GM21367 (cell line): ENCODE results near the gene NPPB.
"Not testable (repeated sequence)": the region's sequence is repeated elsewhere in the genome, so short reads cannot be mapped to it uniquely, and the experiment has no call there.

Experiments
- ATAC-seq: cut with Tn5 transposase; IDR thresholded peaks from one replicate; pipeline ENCODE4 v1.9.1; 2021; ENCODE audit not compliant: unreplicated experiment

The NPPB gene

GRCh38 chr1:11858613-11858967 lies at the start of gene NPPB:
NPPB (minus strand) TSS chr1:11858945; CDS start chr1:11858833, 112 bp downstream.
- ATAC-seq, result no peak

DNA sequence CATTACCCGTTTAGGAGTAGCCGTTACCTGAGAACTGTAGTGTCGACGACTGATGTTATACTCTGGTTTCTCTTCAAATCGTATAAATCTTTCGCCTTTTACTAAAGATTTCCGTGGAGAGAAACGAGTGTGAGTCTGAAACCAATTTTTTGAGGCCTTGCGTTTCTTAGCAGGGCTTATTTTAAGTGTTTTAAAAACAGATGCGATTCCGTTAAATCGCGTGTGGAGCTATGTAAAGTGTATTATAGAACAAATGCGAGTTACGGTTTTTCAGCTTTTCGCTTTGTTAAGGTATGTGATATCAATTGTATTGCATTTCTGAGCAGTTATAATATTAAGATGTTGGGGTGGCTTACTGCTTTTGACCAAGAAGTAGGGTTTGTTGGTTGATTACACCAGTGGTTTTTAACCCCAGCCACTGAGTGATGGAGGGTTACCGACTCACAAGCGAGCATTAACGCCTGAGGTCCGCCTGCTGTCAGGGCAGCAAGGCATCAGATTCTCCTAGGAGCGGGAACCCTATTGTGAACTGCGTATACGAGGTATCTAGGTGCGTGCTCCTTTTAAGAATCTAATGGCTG lies 49.4 kb upstream of the NPPB start:
- ATAC-seq, result peak; percentile 35

GRCh38 chr1:11907275-11908094 lies 48.7 kb upstream of the NPPB start:
- peak; percentile 32 for ATAC-seq

DNA sequence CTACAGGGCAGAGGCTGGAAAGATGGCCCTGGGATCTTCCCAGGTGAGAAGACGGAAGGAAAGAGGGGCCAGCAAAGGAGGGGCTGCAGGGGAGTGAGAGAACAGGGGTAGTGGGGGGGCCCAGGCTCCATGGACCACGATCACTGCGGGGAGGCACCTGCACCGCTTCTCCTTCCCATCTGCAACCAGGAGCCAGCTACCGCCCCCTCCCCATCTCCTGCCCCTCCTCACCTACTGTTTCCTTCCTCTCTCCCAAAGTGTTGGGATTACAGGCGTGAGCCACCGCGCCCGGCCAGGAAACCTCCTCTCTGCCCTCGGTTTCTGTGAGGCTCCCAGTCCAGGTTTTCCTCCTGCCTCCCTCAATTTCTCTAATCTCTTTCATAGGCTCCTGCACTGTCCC lies 48.1 kb upstream of the NPPB start:
- ATAC-seq, result no peak

GRCh38 chr1:11904978-11905377 lies 46.2 kb upstream of the NPPB start:
- no peak for ATAC-seq

- ATAC-seq, result not testable (repeated sequence)
Observed at GRCh38 chr1:11904156-11904555, 45.4 kb upstream of the NPPB start.

DNA sequence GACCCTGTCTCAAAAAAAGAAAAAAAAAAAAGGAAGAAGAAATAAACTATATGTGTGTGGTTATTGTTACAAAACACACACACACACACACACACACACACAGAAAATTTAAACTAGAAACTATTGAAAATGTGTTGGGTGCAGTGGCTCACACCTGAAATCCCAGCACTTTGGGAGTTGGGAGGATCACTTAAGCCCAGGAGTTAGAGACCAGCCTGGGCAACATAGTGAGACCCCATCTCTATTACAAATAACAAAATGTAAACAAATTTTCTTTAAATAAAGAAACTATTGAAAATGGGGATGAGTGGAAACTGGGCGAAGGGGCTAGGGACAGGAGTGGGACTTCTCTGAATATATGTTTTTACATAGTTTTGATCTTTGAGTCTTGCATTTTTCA lies 44.5 kb upstream of the NPPB start:
- no peak for ATAC-seq

- not testable (repeated sequence) for ATAC-seq
Observed at GRCh38 chr1:11901446-11901845, 42.7 kb upstream of the NPPB start.

- ATAC-seq, result no peak
Observed at GRCh38 chr1:11898831-11899467, 40.2 kb upstream of the NPPB start.

GRCh38 chr1:11898086-11898785 lies 39.5 kb upstream of the NPPB start:
- ATAC-seq, result no peak

DNA sequence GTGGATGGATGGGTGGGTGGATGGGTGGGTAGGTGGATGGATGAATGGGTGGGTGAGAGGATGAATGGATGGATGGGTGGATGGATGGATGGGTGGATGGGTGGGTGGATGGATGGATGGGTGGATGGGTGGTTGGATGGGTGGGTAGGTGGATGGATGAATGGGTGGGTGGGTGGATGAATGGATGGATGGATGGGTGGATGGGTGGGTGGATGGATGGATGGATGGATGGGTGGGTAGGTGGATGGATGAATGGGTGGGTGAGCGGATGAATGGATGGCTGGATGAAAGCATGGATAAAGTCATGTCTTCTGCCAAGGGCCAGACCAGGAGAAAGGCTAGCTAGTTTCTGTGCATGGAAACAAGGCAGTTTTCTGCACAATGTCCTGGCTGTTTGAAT lies 35.8 kb upstream of the NPPB start:
- ATAC-seq, result not testable (repeated sequence)

DNA sequence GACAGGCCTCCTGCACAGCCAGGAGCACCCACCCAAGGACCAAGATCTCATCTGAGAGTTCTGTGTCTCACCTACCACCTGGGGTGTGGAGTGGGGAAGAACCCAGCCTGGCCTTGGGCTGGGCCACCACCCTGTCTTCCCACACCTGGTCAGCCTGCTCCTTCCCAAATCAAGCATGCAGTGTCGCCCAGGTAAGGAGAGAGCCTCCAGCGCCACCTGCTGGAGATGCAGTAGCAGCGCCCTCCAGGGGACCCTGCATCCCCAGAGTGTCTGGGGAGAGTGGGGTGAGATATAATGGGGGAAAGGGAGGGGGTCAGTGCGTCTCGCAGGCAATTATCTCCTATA lies 35.1 kb upstream of the NPPB start:
- no peak for ATAC-seq

DNA sequence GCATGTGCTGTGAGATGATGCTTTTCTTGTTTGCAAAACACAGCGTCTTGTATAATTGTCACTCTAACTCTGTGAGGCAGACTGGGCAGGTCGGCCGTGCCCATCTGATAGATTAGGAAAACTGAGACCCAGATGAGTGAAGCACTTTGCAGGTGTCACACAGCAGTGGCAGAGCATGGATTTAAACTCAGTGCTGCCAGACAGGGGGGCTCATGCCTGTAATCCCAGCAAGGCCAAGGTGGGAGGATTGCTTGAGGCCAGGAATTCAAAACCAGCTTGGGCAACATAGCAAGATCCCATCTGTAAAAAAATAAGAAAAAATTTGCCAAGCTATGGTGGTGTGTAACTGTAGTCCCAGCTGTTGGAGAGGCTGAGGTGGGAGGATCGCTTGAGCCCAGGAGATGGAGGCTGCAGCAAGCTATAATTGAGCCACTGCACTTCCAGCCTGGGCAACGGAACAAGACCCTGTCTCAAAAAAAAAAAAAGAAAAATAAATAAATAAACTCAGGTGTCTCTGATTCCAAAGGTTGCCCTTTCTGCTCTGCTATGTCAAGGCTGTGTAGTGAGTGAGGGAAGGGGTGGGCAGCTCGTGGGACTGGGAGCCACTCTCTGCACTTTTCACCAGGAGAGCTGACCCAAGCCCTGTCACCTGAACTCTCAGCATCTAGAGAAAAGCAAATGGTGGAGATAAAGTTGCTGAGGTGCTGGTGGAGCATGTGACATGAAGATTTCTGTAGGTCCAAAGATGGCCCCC lies 32.9 kb upstream of the NPPB start:
- ATAC-seq, result no peak

GRCh38 chr1:11888877-11889208 lies 30.1 kb upstream of the NPPB start:
- no peak for ATAC-seq

DNA sequence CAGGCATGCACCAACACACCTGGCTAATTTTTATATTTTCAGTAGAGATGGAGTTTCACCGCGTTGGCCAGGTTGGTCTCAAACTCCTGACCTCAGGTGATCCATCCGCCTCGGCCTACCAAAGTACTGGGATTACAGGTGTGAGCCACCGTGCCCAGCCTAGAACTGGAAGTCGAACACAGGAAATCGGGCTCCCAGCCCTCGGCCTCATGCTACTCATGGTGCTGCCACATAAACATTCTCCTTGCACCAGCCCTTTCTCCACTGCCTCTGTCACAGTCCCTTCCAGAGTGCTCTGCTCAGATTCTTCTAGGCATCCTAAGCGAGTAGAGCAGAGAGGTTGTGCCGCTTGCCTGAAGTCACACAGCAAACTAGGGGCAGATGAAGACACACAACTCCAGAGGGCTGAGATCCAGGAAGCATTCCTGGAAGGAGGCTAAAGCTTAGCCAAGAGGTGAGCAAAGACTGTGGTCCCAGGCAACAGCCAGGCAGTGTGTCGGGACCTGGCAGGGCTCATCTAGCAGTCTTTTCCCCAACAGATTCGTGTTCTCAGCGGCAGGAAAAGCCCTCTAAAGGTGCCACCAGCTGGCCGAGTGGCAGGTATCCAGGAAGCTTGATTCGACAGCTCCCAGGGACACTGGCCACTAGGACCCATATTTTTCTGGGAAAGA lies 29.6 kb upstream of the NPPB start:
- no peak for ATAC-seq

DNA sequence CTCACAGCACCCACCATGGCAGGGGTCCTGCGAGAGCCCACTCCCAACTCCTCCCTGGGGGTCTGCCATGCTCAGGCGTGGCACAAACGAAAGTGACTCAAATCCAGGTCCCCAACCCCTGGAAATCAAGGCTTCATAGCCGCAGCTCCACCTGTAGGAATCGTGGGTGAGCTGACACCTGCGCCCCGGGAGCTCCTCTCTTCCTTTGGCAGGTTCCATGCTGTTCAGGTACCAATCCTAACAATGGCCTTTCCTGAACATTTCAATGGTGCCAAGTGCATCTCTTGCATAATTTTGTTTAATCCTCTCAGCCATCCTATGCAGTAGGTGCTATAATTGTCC lies 28.9 kb upstream of the NPPB start:
- no peak for ATAC-seq

DNA sequence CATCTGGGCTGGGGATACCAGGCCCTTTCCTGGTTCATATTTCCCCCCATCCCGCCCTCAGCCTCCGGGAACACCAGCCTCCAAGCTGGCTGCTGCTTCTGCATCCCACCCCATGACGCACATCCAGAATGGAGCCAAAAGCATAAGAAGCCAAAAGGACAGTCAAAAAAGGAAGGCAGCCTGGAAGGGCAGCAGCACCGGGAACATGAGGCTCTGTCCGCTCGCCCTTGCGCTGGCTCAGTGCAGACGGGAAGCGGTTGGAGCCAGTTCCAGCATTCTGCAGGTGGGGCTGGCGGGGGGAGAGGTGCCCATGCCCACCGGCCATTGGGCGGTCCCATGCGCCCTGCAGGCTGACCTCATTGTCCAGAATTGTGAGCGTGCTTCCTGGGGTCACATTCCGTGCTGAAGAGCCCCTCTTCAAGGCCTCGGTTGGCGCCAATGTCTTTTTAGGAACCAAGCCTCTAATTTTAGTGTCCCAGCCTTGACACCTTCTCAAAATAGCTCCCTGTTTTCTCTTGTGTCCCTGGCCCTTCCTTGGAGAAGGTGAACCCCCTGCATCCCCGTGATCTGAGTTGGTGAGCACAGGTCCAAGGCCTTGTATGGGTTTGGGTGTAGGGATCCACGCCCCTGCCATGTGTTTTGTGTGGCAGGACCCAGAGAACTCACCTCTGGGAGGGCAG lies 28.4 kb upstream of the NPPB start:
- no peak for ATAC-seq

- ATAC-seq, result no peak
Observed at GRCh38 chr1:11885916-11886315, 27.2 kb upstream of the NPPB start.

DNA sequence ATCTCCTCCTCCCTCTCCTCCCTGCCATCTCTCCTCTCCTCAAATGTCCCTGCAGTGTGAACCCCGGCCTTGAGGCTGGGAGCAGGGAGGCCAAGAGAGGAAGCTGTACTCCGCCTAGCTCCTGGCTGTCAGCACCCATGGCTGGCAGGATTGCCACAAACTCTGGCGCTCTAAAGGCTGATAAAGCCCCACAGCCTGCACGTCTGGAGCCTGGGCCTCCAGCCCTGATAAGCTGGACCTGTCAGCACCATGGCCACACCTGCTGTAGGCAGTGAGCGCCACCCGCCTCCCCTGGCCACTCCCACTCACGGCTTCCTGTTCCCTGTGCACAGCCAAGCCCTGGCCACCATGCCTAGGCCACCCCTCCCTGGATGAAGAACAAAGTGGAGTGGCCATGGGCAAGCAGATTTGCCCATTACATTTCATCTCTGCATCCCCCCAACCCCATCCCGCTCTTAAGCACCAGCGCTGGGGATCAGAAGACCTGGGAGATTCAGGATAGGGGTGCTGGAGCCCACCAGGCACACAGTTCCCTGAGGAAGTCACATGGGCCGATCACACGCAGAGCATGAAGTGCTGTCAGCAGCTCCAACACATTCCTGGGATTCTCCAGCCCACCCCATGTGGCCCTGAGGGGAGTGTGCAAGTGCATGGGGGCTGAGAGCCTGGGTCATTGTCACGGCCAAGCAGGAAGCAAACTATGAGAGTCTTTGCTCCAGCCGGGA lies 24.2 kb upstream of the NPPB start:
- no peak for ATAC-seq
